Muscle of back (tissue), 13 donors: ENCODE data around the gene LRRC37A. TPM values are rescaled to one million over a fixed set of nuclear protein-coding genes. Genes with fewer than 3 reads are reported as not detected.
A peak's percentile ranks its signal among the peaks of the same experiment; 100 is the strongest.
"Not testable (repeated sequence)": the region's sequence is repeated elsewhere in the genome, so short reads cannot be mapped to it uniquely, and the experiment has no call there.

Source experiments
- DNase-seq, 3 donors: peaks; one replicate each; pipeline versions ENCODE4 v3.0.0 to v3.0.0-alpha.2; 2013
- long read RNA-seq, 9 donors: transcript quantifications; one replicate each; lab custom pipeline, GENCODE V29; 2026
- polyA plus RNA-seq, 10 donors: library from polyadenylated mRNA; unstranded; fragments of 120-200 nt; gene quantifications; one replicate each; pipeline ENCODE4 v1.2.1, GENCODE V29; 2013; ENCODE audit not compliant: insufficient read length in 10 of 10

LRRC37A gene
- polyA plus RNA-seq, result 1 to 10 TPM; 1.5 to 7.2 (median 2.5) TPM
- long read RNA-seq, donor 1, result 0 reads
- long read RNA-seq, donor 2, result 0 reads
- long read RNA-seq, donor 3, result 0 reads
- long read RNA-seq, donor 4, result 0 reads
- long read RNA-seq, donor 5, result 0 reads
- long read RNA-seq, donor 6, result 0 reads
- long read RNA-seq, donor 7, result 0 reads
- long read RNA-seq, donor 8, result 0 reads
- long read RNA-seq, donor 9, result 0 reads

- DNase-seq, result not testable (repeated sequence)
These were observed at the start of gene LRRC37A for GRCh38 chr17:46294831-46295230. Gene LRRC37A, plus strand, starts transcription at chr17:46295131. Its CDS starts 3 bp downstream, at chr17:46295134.

- DNase-seq, result not testable (repeated sequence)
These were observed 45.8 kb upstream of the LRRC37A start for GRCh38 chr17:46249153-46249552.

GRCh38 chr17:46252804-46253203 lies 42.1 kb upstream of the LRRC37A start:
- not testable (repeated sequence) for DNase-seq

GRCh38 chr17:46253722-46254121 lies 41.2 kb upstream of the LRRC37A start:
- DNase-seq, result peak in 1 of 3 donors; percentile 41

GRCh38 chr17:46254215-46254614 lies 40.7 kb upstream of the LRRC37A start:
- DNase-seq, result not testable (repeated sequence)

GRCh38 chr17:46256369-46256768 lies 38.6 kb upstream of the LRRC37A start:
- not testable (repeated sequence) for DNase-seq

- DNase-seq, result peak in 1 of 3 donors; percentile 64
These were observed 34.9 kb upstream of the LRRC37A start for GRCh38 chr17:46259845-46260661.

- no peak for DNase-seq
These were observed 32.7 kb upstream of the LRRC37A start for GRCh38 chr17:46262271-46262670.

GRCh38 chr17:46264456-46265198 lies 30.3 kb upstream of the LRRC37A start:
- peak in 1 of 3 donors; percentile 56 for DNase-seq

GRCh38 chr17:46266063-46266655 lies 28.8 kb upstream of the LRRC37A start:
- DNase-seq, result peak; percentile 19 to 77 (median 19)

- DNase-seq, result peak; percentile 93 to 97 (median 94)
These were observed 28.0 kb upstream of the LRRC37A start for GRCh38 chr17:46266656-46267544.

GRCh38 chr17:46270032-46270431 lies 24.9 kb upstream of the LRRC37A start:
- DNase-seq, result no peak

- no peak for DNase-seq
These were observed 21.2 kb upstream of the LRRC37A start for GRCh38 chr17:46273541-46274236.

- no peak for DNase-seq
These were observed 20.7 kb upstream of the LRRC37A start for GRCh38 chr17:46274238-46274637.

- DNase-seq, result not testable (repeated sequence)
These were observed 18.0 kb upstream of the LRRC37A start for GRCh38 chr17:46276728-46277479.

- not testable (repeated sequence) for DNase-seq
These were observed 13.6 kb upstream of the LRRC37A start for GRCh38 chr17:46281336-46281735.

GRCh38 chr17:46282635-46283034 lies 12.3 kb upstream of the LRRC37A start:
- DNase-seq, result not testable (repeated sequence)

GRCh38 chr17:46284467-46284866 lies 10.5 kb upstream of the LRRC37A start:
- not testable (repeated sequence) for DNase-seq

- not testable (repeated sequence) for DNase-seq
These were observed 9.4 kb upstream of the LRRC37A start for GRCh38 chr17:46285500-46285899.
